Neural cell (in vitro differentiated cells): ENCODE data around the gene KCTD19.

Experiments used
- EP300 ChIP-seq: fragments of 450-650 bp; conservative IDR thresholded peaks from 2 replicates; pipeline ENCODE4 v1.6.1; 2014; ENCODE audit warnings: antibody characterized with exemption, mild to moderate bottlenecking, moderate library complexity; ENCODE audit not compliant: poor library complexity, severe bottlenecking
- EZH2 ChIP-seq: fragments of 200-600, 300-800 bp; shearing (Covaris generic), sonication (generic); IDR thresholded peaks from 2 replicates; pipeline ENCODE4 v1.6.1; 2014; ENCODE audit warnings: antibody characterized with exemption, low read length, borderline replicate concordance, mild to moderate bottlenecking; ENCODE audit not compliant: insufficient read depth, poor library complexity, severe bottlenecking
- MXI1 ChIP-seq: fragments of 450-650 bp; conservative IDR thresholded peaks from 2 replicates; pipeline ENCODE4 v1.6.1; 2014; ENCODE audit warnings: antibody characterized with exemption, mild to moderate bottlenecking; ENCODE audit not compliant: poor library complexity, severe bottlenecking
- POLR2AphosphoS5 ChIP-seq: IDR thresholded peaks from 2 replicates; pipeline ENCODE4 v1.6.1; 2012
- RAD21 ChIP-seq: fragments of 450-650 bp; conservative IDR thresholded peaks from 2 replicates; pipeline ENCODE4 v1.6.1; 2014; ENCODE audit warnings: antibody characterized with exemption, mild to moderate bottlenecking, moderate library complexity
- SMC3 ChIP-seq: fragments of 450-650 bp; conservative IDR thresholded peaks from 2 replicates; pipeline ENCODE4 v1.6.1; 2014; ENCODE audit warnings: antibody characterized with exemption, mild to moderate bottlenecking, moderate library complexity; ENCODE audit not compliant: poor library complexity
- TF ChIP-seq, protein P1 (sequence below): fragments of 450-650 bp; IDR thresholded peaks from 2 replicates; pipeline ENCODE4 v1.5.1; 2014; ENCODE audit warnings: antibody characterized with exemption, mild to moderate bottlenecking, moderate library complexity; ENCODE audit not compliant: poor library complexity, severe bottlenecking
- TF ChIP-seq, protein P2 (sequence below): IDR thresholded peaks from 2 replicates; pipeline ENCODE4 v1.6.1; 2012; ENCODE audit warnings: borderline replicate concordance

DNA sequence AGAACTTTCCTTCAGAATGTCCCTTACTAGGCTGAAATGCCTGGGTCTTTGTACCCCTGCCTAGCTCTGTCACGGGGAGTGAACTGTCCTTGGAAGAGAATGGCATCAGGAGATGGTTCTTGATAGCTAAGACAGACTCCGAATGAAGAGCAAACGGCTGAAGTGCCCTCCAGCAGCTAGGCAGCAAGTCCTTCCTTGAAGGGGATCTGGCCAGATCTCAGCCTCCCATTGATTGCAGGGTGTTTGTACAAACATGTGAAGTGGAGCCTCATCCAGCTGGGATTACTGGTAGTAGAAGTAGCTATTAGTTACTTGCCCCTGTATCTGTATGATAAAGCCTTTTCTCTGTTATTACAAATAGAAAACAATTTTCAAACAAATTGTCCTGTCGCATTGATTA lies 31.0 kb upstream of the KCTD19 start:
- TF ChIP-seq, protein P1, sequence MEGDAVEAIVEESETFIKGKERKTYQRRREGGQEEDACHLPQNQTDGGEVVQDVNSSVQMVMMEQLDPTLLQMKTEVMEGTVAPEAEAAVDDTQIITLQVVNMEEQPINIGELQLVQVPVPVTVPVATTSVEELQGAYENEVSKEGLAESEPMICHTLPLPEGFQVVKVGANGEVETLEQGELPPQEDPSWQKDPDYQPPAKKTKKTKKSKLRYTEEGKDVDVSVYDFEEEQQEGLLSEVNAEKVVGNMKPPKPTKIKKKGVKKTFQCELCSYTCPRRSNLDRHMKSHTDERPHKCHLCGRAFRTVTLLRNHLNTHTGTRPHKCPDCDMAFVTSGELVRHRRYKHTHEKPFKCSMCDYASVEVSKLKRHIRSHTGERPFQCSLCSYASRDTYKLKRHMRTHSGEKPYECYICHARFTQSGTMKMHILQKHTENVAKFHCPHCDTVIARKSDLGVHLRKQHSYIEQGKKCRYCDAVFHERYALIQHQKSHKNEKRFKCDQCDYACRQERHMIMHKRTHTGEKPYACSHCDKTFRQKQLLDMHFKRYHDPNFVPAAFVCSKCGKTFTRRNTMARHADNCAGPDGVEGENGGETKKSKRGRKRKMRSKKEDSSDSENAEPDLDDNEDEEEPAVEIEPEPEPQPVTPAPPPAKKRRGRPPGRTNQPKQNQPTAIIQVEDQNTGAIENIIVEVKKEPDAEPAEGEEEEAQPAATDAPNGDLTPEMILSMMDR: no peak
- TF ChIP-seq RAD21 (no peak), POLR2AphosphoS5 (no peak), EZH2 (no peak), EP300 (no peak), MXI1 (no peak), SMC3 (no peak)
- TF ChIP-seq, protein P2, sequence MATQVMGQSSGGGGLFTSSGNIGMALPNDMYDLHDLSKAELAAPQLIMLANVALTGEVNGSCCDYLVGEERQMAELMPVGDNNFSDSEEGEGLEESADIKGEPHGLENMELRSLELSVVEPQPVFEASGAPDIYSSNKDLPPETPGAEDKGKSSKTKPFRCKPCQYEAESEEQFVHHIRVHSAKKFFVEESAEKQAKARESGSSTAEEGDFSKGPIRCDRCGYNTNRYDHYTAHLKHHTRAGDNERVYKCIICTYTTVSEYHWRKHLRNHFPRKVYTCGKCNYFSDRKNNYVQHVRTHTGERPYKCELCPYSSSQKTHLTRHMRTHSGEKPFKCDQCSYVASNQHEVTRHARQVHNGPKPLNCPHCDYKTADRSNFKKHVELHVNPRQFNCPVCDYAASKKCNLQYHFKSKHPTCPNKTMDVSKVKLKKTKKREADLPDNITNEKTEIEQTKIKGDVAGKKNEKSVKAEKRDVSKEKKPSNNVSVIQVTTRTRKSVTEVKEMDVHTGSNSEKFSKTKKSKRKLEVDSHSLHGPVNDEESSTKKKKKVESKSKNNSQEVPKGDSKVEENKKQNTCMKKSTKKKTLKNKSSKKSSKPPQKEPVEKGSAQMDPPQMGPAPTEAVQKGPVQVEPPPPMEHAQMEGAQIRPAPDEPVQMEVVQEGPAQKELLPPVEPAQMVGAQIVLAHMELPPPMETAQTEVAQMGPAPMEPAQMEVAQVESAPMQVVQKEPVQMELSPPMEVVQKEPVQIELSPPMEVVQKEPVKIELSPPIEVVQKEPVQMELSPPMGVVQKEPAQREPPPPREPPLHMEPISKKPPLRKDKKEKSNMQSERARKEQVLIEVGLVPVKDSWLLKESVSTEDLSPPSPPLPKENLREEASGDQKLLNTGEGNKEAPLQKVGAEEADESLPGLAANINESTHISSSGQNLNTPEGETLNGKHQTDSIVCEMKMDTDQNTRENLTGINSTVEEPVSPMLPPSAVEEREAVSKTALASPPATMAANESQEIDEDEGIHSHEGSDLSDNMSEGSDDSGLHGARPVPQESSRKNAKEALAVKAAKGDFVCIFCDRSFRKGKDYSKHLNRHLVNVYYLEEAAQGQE: no peak
